ENCODE data around the gene LRP2BP.
"Not testable (repeated sequence)": the region's sequence is repeated elsewhere in the genome, so short reads cannot be mapped to it uniquely, and the experiment has no call there.

The LRP2BP gene

GRCh38 chr4:185318679-185319078 lies 77.0 kb downstream of the LRP2BP start:
- in situ Hi-C loops (cut with MboI; ENCODE audit: low sequenced_read_pairs) = no loop called here
- no peaks in the 10 kb centered on the region; the same call in 1 of the 2 replicates for H3K36me3 ChIP-seq (replicated peaks)
- peaks cover 20% of the 10 kb centered on the region for H3K4me1 ChIP-seq
- no peaks in the 10 kb centered on the region for H3K9me3 ChIP-seq
- DNase-seq (ENCODE audit: low spot score in 2 of 2) = peak in 1 of 2 experiments; percentile 55
- no peak overlapping the region for H3K4me3 ChIP-seq
- H3K27me3 ChIP-seq (ENCODE audit: low read depth) = no peaks in the 10 kb centered on the region

- peaks cover 3% of the 10 kb centered on the region; the same call in 1 of the 2 replicates for H3K36me3 ChIP-seq (replicated peaks)
- peaks cover 17% of the 10 kb centered on the region for H3K4me1 ChIP-seq
- H3K4me3 ChIP-seq = no peak overlapping the region
- H3K27me3 ChIP-seq (ENCODE audit: low read depth) = no peaks in the 10 kb centered on the region
- H3K9me3 ChIP-seq = no peaks in the 10 kb centered on the region
- DNase-seq (ENCODE audit: low spot score in 2 of 2) = no peak
- in situ Hi-C loops (cut with MboI; ENCODE audit: low sequenced_read_pairs) = no loop called here
These were observed 77.8 kb downstream of the LRP2BP start for GRCh38 chr4:185317880-185318279.

- H3K36me3 ChIP-seq (replicated peaks); in situ Hi-C loops (cut with MboI; ENCODE audit: low sequenced_read_pairs); H3K4me3 ChIP-seq: not testable (repeated sequence)
These were observed 78.3 kb downstream of the LRP2BP start for GRCh38 chr4:185317462-185317861.

More at GRCh38 chr4:185317462-185317861, 78.3 kb downstream of the LRP2BP start:
- not testable (repeated sequence) for H3K27me3 ChIP-seq (ENCODE audit: low read depth); H3K9me3 ChIP-seq; DNase-seq (ENCODE audit: low spot score in 2 of 2)
- peaks cover 13% of the 10 kb centered on the region for H3K4me1 ChIP-seq

All from HAP-1 (cell line).